ENCODE results near the gene DLGAP4.

The DLGAP4 gene

GRCh38 chr20:36307412-36308325 lies 1.5 kb downstream of the DLGAP4 start:
- no peak overlapping the region for H3K4me3 ChIP-seq (ENCODE audit: low read depth, low read length)
- no peak for DNase-seq (ENCODE audit: low read depth)
- TF ChIP-seq CTCF (IDR thresholded peaks at IDR 0.05; ENCODE audit: low read depth, low read length, missing control alignments): no peak
- in situ Hi-C loops (cut with HindIII; ENCODE audit: low sequenced_read_pairs): no loop called here

- in situ Hi-C loops (cut with HindIII; ENCODE audit: low sequenced_read_pairs): no loop called here
- TF ChIP-seq CTCF (IDR thresholded peaks at IDR 0.05; ENCODE audit: low read depth, low read length, missing control alignments): no peak
- no peak for DNase-seq (ENCODE audit: low read depth)
- no peak overlapping the region for H3K4me3 ChIP-seq (ENCODE audit: low read depth, low read length)
These were observed 2.2 kb downstream of the DLGAP4 start for GRCh38 chr20:36308353-36308752.

- in situ Hi-C loops (cut with HindIII; ENCODE audit: low sequenced_read_pairs): no loop called here
- TF ChIP-seq CTCF (IDR thresholded peaks at IDR 0.05; ENCODE audit: low read depth, low read length, missing control alignments): no peak
- no peak overlapping the region for H3K4me3 ChIP-seq (ENCODE audit: low read depth, low read length)
- DNase-seq (ENCODE audit: low read depth): no peak
These were observed 2.8 kb downstream of the DLGAP4 start for GRCh38 chr20:36308986-36309385.

- no peak overlapping the region for H3K4me3 ChIP-seq (ENCODE audit: low read depth, low read length)
- no peak for DNase-seq (ENCODE audit: low read depth)
- TF ChIP-seq CTCF (IDR thresholded peaks at IDR 0.05; ENCODE audit: low read depth, low read length, missing control alignments): no peak
- in situ Hi-C loops (cut with HindIII; ENCODE audit: low sequenced_read_pairs): no loop called here
These were observed 3.5 kb downstream of the DLGAP4 start for GRCh38 chr20:36309643-36310042.

GRCh38 chr20:36310215-36310981 lies 4.3 kb downstream of the DLGAP4 start:
- no peak for TF ChIP-seq CTCF (IDR thresholded peaks at IDR 0.05; ENCODE audit: low read depth, low read length, missing control alignments)
- in situ Hi-C loops (cut with HindIII; ENCODE audit: low sequenced_read_pairs): no loop called here
- DNase-seq (ENCODE audit: low read depth): no peak

GRCh38 chr20:36311141-36311853 lies 5.2 kb downstream of the DLGAP4 start:
- no peak overlapping the region for H3K4me3 ChIP-seq (ENCODE audit: low read depth, low read length)
- no peak for TF ChIP-seq CTCF (IDR thresholded peaks at IDR 0.05; ENCODE audit: low read depth, low read length, missing control alignments)
- DNase-seq (ENCODE audit: low read depth): no peak
- in situ Hi-C loops (cut with HindIII; ENCODE audit: low sequenced_read_pairs): no loop called here

More at GRCh38 chr20:36310215-36310981, 4.3 kb downstream of the DLGAP4 start:
- H3K4me3 ChIP-seq (ENCODE audit: low read depth, low read length): no peak overlapping the region

Data from astrocyte of the cerebellum (primary cell).